ENCODE results near the gene ADGRG6. TPM values are rescaled to one million over a fixed set of nuclear protein-coding genes. Genes with fewer than 3 reads are reported as not detected.

The ADGRG6 gene
- total and polyA plus RNA-seq, 9 of the 15 experiments (the other 6 are each of a cell fraction or from before 2014, with no cell fraction given), result under 0.01 to 0.11 (median 0.05) TPM; not detected in 5

GRCh38 chr6:142339968-142340658 is 38.3 kb downstream of the ADGRG6 start:
- DNase-seq (ENCODE audit: extremely low read depth in 1 of 4, low spot score in 3 of 4), result no peak
- FAIRE-seq, result no peak
- ChIA-PET CTCF (ENCODE audit: low intra/inter-chr PET ratio) (no interaction called here), POLR2A (interaction anchor here (0.5 kb wide), 1 partner anchor 42 kb away, joined by 4 read pairs; no protein-coding TSS in a partner anchor)
- TF ChIP-seq ZNF197 (CRISPR knock-in tag; IDR thresholded peaks at IDR 0.05; ENCODE audit: low read depth), result no peak
- TF ChIP-seq XRCC4 (IDR thresholded peaks at IDR 0.05; ENCODE audit: extremely low read depth, insufficient read depth, insufficient read length), result no peak
- no peak for TF ChIP-seq TARDBP (IDR thresholded peaks at IDR 0.05)
- TF ChIP-seq, protein P1, sequence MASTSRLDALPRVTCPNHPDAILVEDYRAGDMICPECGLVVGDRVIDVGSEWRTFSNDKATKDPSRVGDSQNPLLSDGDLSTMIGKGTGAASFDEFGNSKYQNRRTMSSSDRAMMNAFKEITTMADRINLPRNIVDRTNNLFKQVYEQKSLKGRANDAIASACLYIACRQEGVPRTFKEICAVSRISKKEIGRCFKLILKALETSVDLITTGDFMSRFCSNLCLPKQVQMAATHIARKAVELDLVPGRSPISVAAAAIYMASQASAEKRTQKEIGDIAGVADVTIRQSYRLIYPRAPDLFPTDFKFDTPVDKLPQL (IDR thresholded peaks at IDR 0.05; ENCODE audit: extremely low read depth, insufficient read length), result no peak
- no peak for TF ChIP-seq ELK3 (CRISPR knock-in tag; IDR thresholded peaks at IDR 0.05)
- TF ChIP-seq FOXA1 (IDR thresholded peaks at IDR 0.05; ENCODE audit: borderline replicate concordance), result no peak
- no peak for TF ChIP-seq EHMT2 (IDR thresholded peaks at IDR 0.05)
- no peak for TF ChIP-seq MTF1 (CRISPR knock-in tag; IDR thresholded peaks at IDR 0.05; ENCODE audit: borderline replicate concordance)
- TF ChIP-seq, protein P2, sequence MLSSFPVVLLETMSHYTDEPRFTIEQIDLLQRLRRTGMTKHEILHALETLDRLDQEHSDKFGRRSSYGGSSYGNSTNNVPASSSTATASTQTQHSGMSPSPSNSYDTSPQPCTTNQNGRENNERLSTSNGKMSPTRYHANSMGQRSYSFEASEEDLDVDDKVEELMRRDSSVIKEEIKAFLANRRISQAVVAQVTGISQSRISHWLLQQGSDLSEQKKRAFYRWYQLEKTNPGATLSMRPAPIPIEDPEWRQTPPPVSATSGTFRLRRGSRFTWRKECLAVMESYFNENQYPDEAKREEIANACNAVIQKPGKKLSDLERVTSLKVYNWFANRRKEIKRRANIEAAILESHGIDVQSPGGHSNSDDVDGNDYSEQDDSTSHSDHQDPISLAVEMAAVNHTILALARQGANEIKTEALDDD (IDR thresholded peaks at IDR 0.05), result no peak
- TF ChIP-seq ZKSCAN1 (IDR thresholded peaks at IDR 0.05; ENCODE audit: low read depth, low read length), result no peak
- TF ChIP-seq, protein P3, sequence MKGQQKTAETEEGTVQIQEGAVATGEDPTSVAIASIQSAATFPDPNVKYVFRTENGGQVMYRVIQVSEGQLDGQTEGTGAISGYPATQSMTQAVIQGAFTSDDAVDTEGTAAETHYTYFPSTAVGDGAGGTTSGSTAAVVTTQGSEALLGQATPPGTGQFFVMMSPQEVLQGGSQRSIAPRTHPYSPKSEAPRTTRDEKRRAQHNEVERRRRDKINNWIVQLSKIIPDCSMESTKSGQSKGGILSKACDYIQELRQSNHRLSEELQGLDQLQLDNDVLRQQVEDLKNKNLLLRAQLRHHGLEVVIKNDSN (CRISPR knock-in tag; IDR thresholded peaks at IDR 0.05), result no peak
- Histone ChIP-seq H4K20me1 (replicated peaks; ENCODE audit: control insufficient read depth, insufficient read depth, low read length) (no peaks in the 10 kb centered on the region), H3K4me3 (no peak overlapping the region), H3K4me2 (ENCODE audit: insufficient read depth, low read length) (no peak overlapping the region), H2AFZ (ENCODE audit: low read depth, low read length) (no peak overlapping the region), H3K79me2 (ENCODE audit: control insufficient read depth, insufficient read depth, low read length) (no peaks in the 10 kb centered on the region), H3K27ac (ENCODE audit: extremely low read depth, low read depth, low read length) (no peak overlapping the region), H3K4me1 (replicated peaks in 1 of 2; ENCODE audit: control insufficient read depth in 2 of 2, insufficient read depth in 2 of 2, low read length in 2 of 2) (no peaks in the 10 kb centered on the region), H3K36me3 (ENCODE audit: control insufficient read depth, insufficient read depth, low read length) (no peaks in the 10 kb centered on the region), H3K27me3 (ENCODE audit: control insufficient read depth in 2 of 2, insufficient read depth in 2 of 2, low read length in 2 of 2) (no peaks in the 10 kb centered on the region), H3K9me1 (ENCODE audit: control insufficient read depth, insufficient read depth, low read length) (no peaks in the 10 kb centered on the region), H3K9me3 (replicated peaks; ENCODE audit: control insufficient read depth, insufficient read depth, low read depth, low read length) (no peaks in the 10 kb centered on the region), H3K9ac (ENCODE audit: insufficient read depth in 1 of 2, low read depth in 2 of 2, low read length in 2 of 2) (no peak overlapping the region)
- intact Hi-C loops (cut with micrococcal nuclease), result no loop called here
- WGBS (ENCODE audit: insufficient coverage, low coverage, missing lambda C conversion rate), result 0% methylated on average over 1 of the region's 1 CpG
- BruUV-seq (replicated peaks), result no TSS peak
- in situ Hi-C loops (cut with MboI), result no loop called here
- ATAC-seq, result no peak
